HG03457 (cell line): Measurements from ENCODE around the gene PNLIPRP2.

Experiments used
- ATAC-seq: cut with Tn5 transposase; IDR thresholded peaks from one replicate; pipeline ENCODE4 v1.9.1; 2021; ENCODE audit warnings: moderate number of reproducible peaks; ENCODE audit not compliant: unreplicated experiment

The PNLIPRP2 gene

GRCh38 chr10:116654816-116655215 lies 34.1 kb downstream of the PNLIPRP2 start:
- ATAC-seq, result no peak

GRCh38 chr10:116655568-116655967 lies 34.8 kb downstream of the PNLIPRP2 start:
- ATAC-seq, result no peak

GRCh38 chr10:116656044-116656443 lies 35.3 kb downstream of the PNLIPRP2 start:
- ATAC-seq, result no peak

- ATAC-seq, result no peak
Observed at GRCh38 chr10:116657863-116658551, 37.3 kb downstream of the PNLIPRP2 start.

GRCh38 chr10:116659049-116659670 lies 38.4 kb downstream of the PNLIPRP2 start:
- no peak for ATAC-seq

GRCh38 chr10:116660860-116661259 lies 40.1 kb downstream of the PNLIPRP2 start:
- no peak for ATAC-seq

GRCh38 chr10:116663342-116663741 lies 42.6 kb downstream of the PNLIPRP2 start:
- no peak for ATAC-seq

- ATAC-seq, result no peak
Observed at GRCh38 chr10:116664631-116665030, 43.9 kb downstream of the PNLIPRP2 start.

- no peak for ATAC-seq
Observed at GRCh38 chr10:116665541-116666125, 44.9 kb downstream of the PNLIPRP2 start.

- no peak for ATAC-seq
Observed at GRCh38 chr10:116667484-116667883, 46.7 kb downstream of the PNLIPRP2 start.

- ATAC-seq, result no peak
Observed at GRCh38 chr10:116668018-116668417, 47.3 kb downstream of the PNLIPRP2 start.

- ATAC-seq, result no peak
Observed at GRCh38 chr10:116668446-116668845, 47.7 kb downstream of the PNLIPRP2 start.

GRCh38 chr10:116669080-116669479 lies 48.3 kb downstream of the PNLIPRP2 start:
- ATAC-seq, result no peak

GRCh38 chr10:116669832-116670644 lies 49.3 kb downstream of the PNLIPRP2 start:
- no peak for ATAC-seq

- no peak for ATAC-seq
Observed at GRCh38 chr10:116670706-116671105, 50.0 kb downstream of the PNLIPRP2 start.

GRCh38 chr10:116671274-116671926 lies 50.6 kb downstream of the PNLIPRP2 start:
- no peak for ATAC-seq

- no peak for ATAC-seq
Observed at GRCh38 chr10:116672891-116673290, 52.1 kb downstream of the PNLIPRP2 start.

- ATAC-seq, result no peak
Observed at GRCh38 chr10:116673866-116674265, 53.1 kb downstream of the PNLIPRP2 start.

GRCh38 chr10:116674901-116675423 lies 54.2 kb downstream of the PNLIPRP2 start:
- no peak for ATAC-seq

- ATAC-seq, result no peak
Observed at GRCh38 chr10:116676118-116676517, 55.4 kb downstream of the PNLIPRP2 start.

GRCh38 chr10:116676633-116677032 lies 55.9 kb downstream of the PNLIPRP2 start:
- no peak for ATAC-seq
